NCI-H82 treated with DMSO at 0.1 percent for 48 hours (cell line): ENCODE results near the gene BRD3OS.

Source experiments
- DNase-seq: peaks from one replicate; lab custom pipeline; 2025; ENCODE audit not compliant: unreplicated experiment; lab: John Stamatoyannopoulos, UW

Gene BRD3OS

DNA sequence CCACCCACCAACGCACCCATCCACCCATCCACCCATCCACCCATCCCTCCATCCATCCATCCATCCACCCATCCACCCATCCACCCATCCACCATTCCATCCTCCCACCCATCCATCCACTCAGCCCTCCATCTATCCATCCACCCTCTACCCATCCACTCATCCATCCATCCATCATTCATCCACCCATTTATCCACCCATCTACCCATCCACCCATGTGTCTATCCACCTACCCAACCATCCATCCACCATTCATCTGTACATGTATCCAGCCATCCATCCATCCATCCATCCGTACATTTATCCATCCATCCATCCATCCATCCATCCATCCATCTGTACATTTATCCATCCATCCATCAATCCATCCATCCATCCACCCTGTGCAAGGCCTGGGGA, 22.0 kb upstream of the BRD3OS start:
- no peak for DNase-seq

GRCh38 chr9:134004131-134004873, 21.0 kb upstream of the BRD3OS start:
- no peak for DNase-seq

- no peak for DNase-seq
Observed at GRCh38 chr9:134004881-134005280, 20.4 kb upstream of the BRD3OS start.

GRCh38 chr9:134005381-134005780, 19.9 kb upstream of the BRD3OS start:
- DNase-seq = no peak

- DNase-seq = peak; percentile 51
Observed at GRCh38 chr9:134007150-134007549, 18.1 kb upstream of the BRD3OS start.

- no peak for DNase-seq
Observed at GRCh38 chr9:134007571-134007970, 17.7 kb upstream of the BRD3OS start.

DNA sequence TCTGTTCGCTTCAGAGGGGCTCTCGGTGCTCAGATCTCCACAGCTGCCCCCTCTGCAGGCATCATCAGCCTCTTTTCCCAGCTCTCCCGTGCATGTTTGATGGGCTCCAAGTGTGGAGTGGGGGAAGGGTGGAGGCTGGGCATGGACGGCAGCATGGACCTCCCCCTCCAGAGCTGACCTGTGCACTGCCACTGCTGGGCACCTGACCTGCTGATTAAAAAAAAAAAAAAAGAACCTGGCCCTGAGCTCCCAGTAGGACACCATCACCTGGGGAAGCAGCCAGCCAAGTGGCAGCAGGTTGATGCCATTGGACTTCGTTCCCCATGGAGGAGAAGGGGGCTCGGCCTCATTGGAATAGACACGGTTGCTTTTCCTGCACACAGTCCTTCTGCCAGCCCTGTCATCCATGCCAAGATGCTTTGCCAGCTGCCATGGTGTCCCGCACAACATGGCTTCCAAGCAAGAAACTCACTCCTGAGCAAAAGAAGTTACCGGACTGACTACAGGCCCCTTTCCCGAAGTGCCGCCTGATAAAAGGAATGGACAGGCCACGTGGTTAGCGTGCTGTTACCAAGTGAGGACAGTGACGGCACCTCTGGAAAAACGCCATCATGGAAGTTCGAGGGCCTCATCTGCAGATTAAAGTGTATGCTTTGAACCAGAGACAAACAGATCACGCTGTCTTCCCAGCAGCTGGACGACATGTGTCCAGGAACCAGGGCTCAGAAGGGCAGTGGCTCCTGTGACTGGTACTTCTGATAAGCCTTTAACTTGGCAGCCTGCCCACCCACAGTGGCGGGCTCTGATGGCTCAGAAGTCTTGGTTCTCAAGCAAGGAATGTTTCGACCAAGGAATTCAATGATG, 14.7 kb upstream of the BRD3OS start:
- no peak for DNase-seq

- DNase-seq = no peak
Observed at GRCh38 chr9:134011401-134011800, 13.9 kb upstream of the BRD3OS start.

GRCh38 chr9:134014946-134015345, 10.3 kb upstream of the BRD3OS start:
- DNase-seq = no peak

GRCh38 chr9:134024214-134024792, 978 bp upstream of the BRD3OS start:
- no peak for DNase-seq

DNA sequence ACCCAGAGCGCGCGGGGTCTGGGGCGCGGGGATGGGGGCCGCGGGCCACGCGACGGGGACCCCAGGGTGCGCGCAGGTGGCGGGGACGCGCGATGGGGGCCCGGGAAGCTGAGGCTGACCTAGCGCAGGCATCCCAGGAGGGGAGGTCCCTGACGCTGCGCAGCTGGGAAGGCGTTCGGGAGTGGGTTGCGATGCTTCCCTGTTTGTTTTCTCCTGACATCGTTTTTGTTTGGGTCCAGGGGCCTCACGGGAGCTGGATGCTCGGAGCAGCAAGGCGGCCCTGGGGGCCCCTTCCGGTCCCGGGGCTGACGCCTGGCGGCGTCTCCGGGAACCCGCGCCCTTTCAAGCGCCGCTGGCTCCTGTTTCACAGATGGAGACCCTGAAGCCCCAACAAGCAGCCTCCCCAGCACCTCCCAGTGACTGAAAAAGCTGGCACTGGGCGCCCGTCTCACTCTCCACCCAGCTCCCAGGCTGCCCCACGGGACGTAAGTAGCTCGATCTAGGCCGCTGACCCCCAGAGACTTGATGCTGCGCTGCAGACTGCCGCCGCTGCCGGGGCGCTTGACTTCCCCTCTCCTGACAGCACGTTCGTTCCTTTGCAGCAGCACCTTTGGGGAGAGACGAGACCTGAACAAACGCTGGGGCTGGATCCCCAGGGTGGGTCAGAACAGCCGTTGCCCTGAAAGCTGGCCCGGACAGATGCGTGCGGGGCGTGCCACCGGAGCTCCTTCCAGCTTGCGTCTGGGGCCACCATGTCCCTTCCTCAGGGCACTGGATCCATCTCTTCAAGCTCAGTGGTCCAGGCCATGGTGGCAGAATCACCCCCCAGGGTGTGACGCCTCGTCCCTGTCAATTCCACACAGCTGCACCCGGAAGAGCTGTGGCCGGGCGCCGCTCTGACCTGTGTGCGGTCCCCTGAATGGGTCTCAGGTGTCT, 593 bp downstream of the BRD3OS start:
- DNase-seq = no peak

GRCh38 chr9:134026581-134026980, 1.3 kb downstream of the BRD3OS start:
- no peak for DNase-seq

- DNase-seq = no peak
Observed at GRCh38 chr9:134026981-134027380, 1.7 kb downstream of the BRD3OS start.

DNA sequence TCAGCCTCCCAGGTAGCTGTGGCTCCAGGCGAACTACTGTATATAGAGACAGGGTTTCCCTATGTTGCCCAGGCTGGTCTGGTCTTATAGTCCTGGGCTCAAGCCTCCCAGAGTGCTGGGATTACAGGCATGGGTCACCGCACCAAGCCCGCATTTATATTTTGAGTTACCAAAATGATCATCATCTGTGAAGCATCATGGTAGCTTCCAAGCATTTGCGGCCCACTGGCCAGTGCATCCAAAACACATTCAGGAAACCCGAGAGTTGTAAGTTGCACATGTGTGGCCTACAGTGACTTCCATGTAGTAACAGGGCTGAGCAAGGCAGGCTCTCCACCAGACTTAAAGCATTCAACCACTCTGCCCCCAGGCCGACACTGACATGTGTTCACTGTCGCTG, 2.3 kb downstream of the BRD3OS start:
- no peak for DNase-seq

GRCh38 chr9:134028076-134028475, 2.8 kb downstream of the BRD3OS start:
- no peak for DNase-seq

GRCh38 chr9:134028575-134029247, 3.4 kb downstream of the BRD3OS start:
- no peak for DNase-seq

DNA sequence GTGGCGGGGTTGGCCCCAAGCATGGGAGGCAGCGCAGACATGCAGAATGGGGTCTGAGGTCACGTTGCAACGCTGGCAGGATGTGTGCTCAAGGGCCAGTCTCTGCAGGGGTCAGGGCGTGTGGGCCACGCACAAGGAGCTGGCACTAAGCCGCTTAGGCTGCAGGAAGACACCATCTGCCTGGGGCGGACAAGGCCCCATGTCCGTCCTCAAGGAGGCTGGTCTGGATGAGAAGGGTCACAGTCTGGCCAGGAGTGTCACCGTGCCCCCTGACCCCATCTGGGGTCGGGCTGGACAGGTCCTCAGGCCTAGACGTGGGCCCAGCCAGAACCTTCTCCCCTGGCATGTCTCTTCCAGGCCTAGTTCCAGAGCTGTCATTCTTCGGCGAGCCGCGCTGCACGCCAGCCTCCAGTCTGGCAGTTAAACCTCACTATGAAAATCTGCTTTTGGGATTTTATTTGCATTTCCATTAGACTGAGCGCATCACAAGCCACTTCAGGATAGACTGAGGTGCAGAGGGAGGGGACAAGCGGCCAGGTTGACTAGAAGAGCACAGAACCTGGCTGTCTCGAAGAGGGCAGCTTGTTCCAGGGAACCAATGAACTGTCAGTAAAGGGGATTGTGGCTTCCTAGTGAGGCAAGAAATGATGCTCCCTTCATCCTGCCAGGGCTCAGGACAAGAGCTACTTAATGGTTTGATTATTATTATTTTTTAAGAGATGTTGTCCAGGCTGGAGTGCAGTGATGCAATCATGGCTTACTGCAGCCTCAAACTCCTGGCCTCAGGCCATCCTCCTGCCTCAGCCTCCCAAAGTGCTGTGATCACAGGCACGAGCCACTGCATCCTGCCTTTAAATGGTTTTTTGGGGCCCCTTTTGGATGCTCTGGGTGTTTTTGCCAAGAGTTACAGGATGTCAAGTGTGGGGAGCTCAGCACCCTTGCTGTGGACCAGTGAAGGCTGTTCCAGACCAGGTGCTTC, 4.3 kb downstream of the BRD3OS start:
- DNase-seq = no peak

GRCh38 chr9:134030821-134031470, 5.7 kb downstream of the BRD3OS start:
- DNase-seq = no peak

DNA sequence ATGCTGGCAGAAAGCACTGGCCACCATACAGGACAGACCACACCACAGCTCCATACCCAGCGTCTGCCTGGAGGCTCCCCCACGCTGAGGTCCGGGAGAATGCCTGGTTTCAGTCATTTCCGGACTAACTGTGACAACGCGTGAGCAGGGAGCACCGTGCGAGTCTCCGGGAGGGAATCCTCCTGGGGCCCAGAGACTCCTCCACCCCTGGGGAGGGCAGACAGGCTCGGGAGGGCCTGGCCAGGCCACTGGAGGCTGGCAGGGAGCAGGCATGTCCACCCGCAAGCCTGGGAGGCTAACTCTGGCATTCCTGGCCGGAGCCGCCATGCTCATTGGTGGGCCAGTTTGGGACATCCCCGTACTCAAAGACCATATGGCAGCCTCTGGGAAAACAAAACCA, 6.5 kb downstream of the BRD3OS start:
- DNase-seq = no peak
